Esophagus muscularis mucosa (tissue), 4 donors: ENCODE data around the gene IMMT.

Experiments used
- CTCF ChIP-seq, 3 experiments: fragments of 200-600 bp in 2 of 3; fragments of 450-650 bp in 1 of 3; sonication (generic) in 2 of 3; IDR thresholded peaks; one replicate each; pipeline ENCODE4 v1.5.1; 2017 to 2019; ENCODE audit warnings: antibody characterized with exemption in 3 of 3, mild to moderate bottlenecking in 2 of 3, moderate library complexity in 1 of 3
- EP300 ChIP-seq: sonication (generic); formaldehyde crosslinking; IDR thresholded peaks from one replicate; pipeline ENCODE4 v1.6.1; 2017; ENCODE audit warnings: antibody characterized with exemption
- POLR2A ChIP-seq: fragments of 450-650 bp; IDR thresholded peaks from one replicate; pipeline ENCODE4 v1.6.1; 2017; ENCODE audit warnings: antibody characterized with exemption, moderate library complexity, mild to moderate bottlenecking, low read depth

GRCh38 chr2:86223140-86223926 is 28.1 kb upstream of the IMMT start:
- no peak for TF ChIP-seq CTCF (IDR thresholded peaks at IDR 0.05)
- no peak for TF ChIP-seq EP300
- no peak for TF ChIP-seq POLR2A
